Measurements from ENCODE around the gene RPL37.
"Not testable (repeated sequence)": the region's sequence is repeated elsewhere in the genome, so short reads cannot be mapped to it uniquely, and the experiment has no call there.

Gene RPL37

DNA sequence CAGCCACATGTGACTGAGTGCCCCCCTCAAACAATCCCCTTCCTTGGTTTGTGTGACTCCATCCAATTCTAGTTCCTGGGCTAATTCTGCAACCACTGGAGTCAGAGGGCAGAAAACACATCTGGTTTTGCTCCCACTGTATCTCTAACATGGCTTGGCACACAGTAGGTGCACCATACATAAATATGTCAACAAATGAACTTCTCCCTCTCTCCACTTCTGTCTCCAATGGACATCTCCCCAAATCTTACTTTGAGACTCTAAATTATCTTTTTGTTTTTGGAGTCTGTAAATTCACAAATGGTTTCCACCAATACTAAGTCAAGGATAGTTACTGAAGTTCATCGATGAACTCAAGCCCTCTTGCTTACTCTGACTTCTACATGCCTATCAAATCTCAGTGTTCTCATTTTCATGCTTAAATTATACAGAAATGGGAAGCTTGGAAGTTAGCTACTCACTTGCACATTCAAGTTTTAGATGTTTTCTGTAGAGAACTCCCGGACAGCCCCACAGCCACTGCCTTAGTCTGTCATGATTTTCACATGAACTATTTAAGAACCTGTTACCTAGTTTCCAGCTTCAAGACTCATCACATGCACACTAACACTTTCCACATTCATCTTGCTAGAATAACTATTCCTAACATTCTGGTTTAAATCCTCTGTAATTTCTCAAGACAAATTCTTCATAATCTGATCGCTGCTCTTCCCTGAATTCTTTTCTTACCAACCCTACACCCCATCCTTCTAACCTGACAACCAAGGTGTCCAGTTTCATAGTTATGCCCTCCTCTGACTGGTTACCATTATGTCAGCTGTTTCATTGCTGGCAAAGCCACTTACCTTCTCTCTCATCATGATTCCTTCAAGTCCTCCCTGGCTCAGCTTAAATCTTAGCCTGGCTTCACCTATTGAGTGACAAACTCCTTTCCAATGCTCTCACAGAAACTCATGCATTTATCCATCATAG is 6.0 kb downstream of the RPL37 start:
- POLR2A ChIA-PET (ENCODE audit: low non-redundant PET) = no interaction called here
- peak overlapping the region; percentile 38; the same call in 1 of the 2 replicates for H3K27ac ChIP-seq

DNA sequence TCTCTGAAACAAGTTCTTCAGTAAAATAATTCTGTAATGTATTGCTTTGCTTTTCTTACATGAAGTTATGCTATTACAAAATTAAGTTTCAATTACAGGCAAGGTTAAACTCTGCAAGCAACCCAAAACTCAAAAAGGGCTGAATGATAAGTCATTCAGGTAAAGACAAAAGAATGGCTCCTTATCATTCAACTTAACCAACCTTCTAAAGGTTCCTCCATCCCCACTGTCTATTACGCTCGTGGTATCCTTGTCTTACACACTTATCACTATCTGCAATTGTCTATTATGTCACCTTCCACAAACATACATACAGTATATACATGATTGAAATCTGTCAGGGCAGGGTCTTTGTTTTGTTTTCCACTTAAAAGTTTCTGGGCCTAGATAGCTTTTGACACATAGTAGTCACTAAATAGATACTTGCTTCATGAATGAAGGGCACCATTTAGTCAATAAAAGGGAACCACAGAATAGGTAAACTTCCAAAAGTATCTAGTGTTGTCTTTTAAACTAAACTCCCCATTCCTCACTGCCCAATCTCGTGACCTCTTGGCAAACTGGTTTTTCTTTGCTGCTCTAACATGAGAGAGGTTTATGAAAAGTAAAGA is 6.9 kb downstream of the RPL37 start:
- ChIA-PET POLR2A (ENCODE audit: low non-redundant PET) (no interaction called here), CTCF (no interaction called here)
- H3K27ac ChIP-seq = no peak overlapping the region
- TF ChIP-seq, protein P1, sequence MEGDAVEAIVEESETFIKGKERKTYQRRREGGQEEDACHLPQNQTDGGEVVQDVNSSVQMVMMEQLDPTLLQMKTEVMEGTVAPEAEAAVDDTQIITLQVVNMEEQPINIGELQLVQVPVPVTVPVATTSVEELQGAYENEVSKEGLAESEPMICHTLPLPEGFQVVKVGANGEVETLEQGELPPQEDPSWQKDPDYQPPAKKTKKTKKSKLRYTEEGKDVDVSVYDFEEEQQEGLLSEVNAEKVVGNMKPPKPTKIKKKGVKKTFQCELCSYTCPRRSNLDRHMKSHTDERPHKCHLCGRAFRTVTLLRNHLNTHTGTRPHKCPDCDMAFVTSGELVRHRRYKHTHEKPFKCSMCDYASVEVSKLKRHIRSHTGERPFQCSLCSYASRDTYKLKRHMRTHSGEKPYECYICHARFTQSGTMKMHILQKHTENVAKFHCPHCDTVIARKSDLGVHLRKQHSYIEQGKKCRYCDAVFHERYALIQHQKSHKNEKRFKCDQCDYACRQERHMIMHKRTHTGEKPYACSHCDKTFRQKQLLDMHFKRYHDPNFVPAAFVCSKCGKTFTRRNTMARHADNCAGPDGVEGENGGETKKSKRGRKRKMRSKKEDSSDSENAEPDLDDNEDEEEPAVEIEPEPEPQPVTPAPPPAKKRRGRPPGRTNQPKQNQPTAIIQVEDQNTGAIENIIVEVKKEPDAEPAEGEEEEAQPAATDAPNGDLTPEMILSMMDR (conservative IDR thresholded peaks at IDR 0.05; ENCODE audit: low read depth) = no peak
- DNase-seq (ENCODE audit: low spot score) = no peak

More for the DNA sequence above, 6.0 kb downstream of the RPL37 start:
- TF ChIP-seq, protein P1 (conservative IDR thresholded peaks at IDR 0.05; ENCODE audit: low read depth) = no peak
- CTCF ChIA-PET = interaction anchor here (0.9 kb wide), 1 partner anchor 31 kb away, joined by 3 read pairs; no protein-coding TSS in a partner anchor
- DNase-seq (ENCODE audit: low spot score) = no peak

DNA sequence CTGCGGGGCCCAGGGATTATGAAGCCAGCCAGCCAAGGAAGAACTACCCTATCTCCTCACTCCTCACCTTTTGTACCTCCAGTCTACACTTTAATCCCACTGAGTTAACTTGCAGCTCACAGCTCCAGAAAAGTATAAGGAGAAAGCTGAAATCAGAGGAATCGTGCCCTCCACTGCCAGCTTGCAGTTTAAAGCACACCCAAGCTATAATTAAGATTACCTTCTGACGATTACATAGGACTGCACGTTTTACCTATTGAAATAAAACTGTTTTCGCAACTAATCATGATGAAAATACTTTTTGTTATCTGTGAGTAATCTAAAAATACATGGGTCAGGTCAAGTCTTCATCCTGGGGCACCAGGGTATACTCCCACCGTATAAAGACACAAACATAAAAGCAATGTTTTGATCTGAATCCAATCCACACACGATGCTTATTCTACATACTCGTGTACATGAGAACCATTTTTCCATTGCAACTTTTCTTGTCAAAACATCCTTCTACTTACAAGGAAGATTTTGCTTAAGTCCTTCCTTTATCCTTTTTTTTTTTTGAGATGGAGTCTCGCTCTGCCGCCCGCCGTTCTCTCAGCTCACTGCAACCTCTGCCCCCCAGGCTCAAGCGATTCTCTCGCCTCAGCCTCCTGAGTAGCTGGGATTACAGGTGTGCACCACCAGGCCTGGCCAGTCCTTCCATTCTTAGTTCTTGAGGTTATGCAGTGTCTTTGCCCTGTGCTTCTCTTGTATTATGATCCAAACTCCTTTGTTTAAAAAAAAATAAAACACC is 7.6 kb downstream of the RPL37 start:
- POLR2A ChIA-PET (ENCODE audit: low non-redundant PET) = no interaction called here
- no peak for DNase-seq (ENCODE audit: low spot score)
- H3K27ac ChIP-seq = peak overlapping the region; percentile 41; the same call in 1 of the 2 replicates
- TF ChIP-seq, protein P1 (conservative IDR thresholded peaks at IDR 0.05; ENCODE audit: low read depth) = no peak
- CTCF ChIA-PET = no interaction called here

DNA sequence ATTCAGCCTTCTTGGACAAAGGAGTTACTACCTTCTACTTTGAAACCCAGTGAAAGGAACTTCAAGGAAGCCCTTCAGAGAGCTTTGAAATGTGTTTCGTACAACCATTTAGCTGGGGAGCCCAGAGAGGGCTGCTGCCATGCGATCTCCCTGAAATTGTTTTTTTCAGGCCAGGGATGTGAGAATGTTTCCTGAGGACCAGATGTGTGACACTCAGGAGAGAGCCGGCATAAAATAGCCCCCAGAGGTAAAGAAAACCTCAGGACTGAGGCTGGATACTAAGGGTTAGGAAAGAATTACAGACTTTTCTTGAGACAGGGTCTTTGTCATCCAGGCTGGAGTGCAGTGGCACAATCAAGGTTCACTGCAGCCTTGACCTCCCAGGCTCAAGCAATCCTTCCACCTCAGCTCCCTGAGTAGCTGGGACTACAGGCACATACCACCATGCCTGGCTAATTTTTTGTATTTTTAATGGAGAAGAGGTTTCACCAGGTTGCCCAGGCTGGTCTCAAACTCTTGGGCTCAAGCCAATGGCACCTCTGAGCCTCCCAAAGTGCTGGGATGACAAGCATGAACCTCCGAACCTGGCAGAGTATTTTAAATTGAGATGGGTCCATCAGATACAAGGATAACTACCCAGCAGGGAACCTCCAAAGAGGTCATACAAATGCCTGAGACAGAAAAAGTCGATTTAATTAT is 8.4 kb downstream of the RPL37 start:
- DNase-seq (ENCODE audit: low spot score) = no peak
- POLR2A ChIA-PET (ENCODE audit: low non-redundant PET) = no interaction called here
- CTCF ChIA-PET = no interaction called here
- peak overlapping the region; percentile 41 for H3K27ac ChIP-seq
- TF ChIP-seq, protein P1 (conservative IDR thresholded peaks at IDR 0.05; ENCODE audit: low read depth) = no peak

DNA sequence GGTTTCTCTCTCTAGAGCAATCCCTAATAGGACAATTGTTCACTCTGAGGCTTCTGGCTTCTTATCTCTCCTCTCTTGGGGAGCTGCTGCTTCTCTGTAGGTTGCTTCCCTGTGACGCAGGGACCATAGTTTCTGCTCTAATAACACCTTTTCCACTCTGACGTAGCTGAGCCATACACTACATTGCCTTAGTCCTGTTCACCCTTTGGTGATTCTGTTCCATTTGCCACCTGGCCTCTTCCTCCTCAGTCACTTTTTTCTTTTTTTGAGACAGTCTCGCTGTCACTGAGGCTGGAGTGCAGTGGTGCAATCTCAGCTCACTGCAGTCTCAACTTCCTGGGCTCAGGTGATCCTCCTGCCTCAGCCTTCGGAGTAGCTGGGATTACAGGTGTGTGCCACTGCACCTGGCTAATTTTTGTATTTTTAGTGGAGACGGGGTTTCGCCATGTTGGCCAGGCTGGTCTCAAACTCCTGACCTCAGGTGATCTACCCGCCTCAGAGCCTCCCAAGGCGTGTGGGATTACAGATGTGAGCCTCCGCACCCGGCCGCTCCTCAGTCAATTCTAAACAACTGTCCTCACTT is 9.5 kb downstream of the RPL37 start:
- CTCF ChIA-PET; POLR2A ChIA-PET (ENCODE audit: low non-redundant PET); DNase-seq (ENCODE audit: low spot score): not testable (repeated sequence)
- peak overlapping the region; percentile 53 for H3K27ac ChIP-seq

DNA sequence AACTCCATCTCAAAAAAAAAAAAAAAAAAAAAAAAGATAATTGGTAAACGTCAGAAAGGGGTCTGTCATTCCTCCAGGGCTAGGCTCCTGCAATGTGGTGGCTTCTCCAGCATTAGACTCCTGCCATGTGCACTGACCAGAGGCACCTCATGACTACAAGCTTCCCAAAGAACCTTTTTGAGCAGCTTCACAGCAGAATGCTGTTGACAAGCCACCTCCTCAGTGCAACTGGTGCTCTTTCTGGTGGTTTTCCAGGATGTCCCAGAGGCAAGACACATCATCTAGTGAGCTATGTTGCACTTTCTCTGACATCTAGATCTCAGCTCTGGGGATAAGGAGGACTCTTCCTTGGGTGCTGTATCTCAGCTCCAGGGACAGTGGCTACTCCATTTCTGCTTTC is 11.6 kb downstream of the RPL37 start:
- CTCF ChIA-PET = no interaction called here
- POLR2A ChIA-PET (ENCODE audit: low non-redundant PET) = interaction anchor here (0.9 kb wide), 1 partner anchor 9 kb away, joined by 3 read pairs; no protein-coding TSS in a partner anchor
- DNase-seq (ENCODE audit: low spot score) = no peak
- peak overlapping the region; percentile 16 for H3K27ac ChIP-seq
- TF ChIP-seq, protein P1 (conservative IDR thresholded peaks at IDR 0.05; ENCODE audit: low read depth) = no peak

Data from RWPE1 (cell line).